Spleen (tissue), 11 donors: ENCODE data around the gene ORC4. TPM values are rescaled to one million over a fixed set of nuclear protein-coding genes. Genes with fewer than 3 reads are reported as not detected.

Experiments used
- DNase-seq: peaks from one replicate; pipeline ENCODE4 v3.0.0-alpha.2; 2020
- H3K27ac ChIP-seq, 8 donors: fragments of 200-600 bp; sonication (generic) in 7 of 8; 1 replicate in 4 of 8; 2 replicates in 4 of 8; pipeline versions ENCODE4 v1.5.0 to v1.8.0; 2016 to 2021; ENCODE audit warnings: inconsistent platforms in 4 of 8, mild to moderate bottlenecking in 4 of 8, moderate library complexity in 1 of 8
- H3K27me3 ChIP-seq, 7 donors: fragments of 200-600 bp; sonication (generic) in 6 of 7; replicated peaks in 1 of 7; 1 replicate in 4 of 7; 2 replicates in 3 of 7; pipeline versions ENCODE4 v1.5.0 to v1.8.0; 2016 to 2021; ENCODE audit warnings: inconsistent platforms in 3 of 7, mild to moderate bottlenecking in 1 of 7
- H3K36me3 ChIP-seq, 6 donors: fragments of 200-600 bp; sonication (generic) in 5 of 6; 1 replicate in 4 of 6; 2 replicates in 2 of 6; pipeline versions ENCODE4 v1.5.0 to v1.8.0; 2016 to 2021; ENCODE audit warnings: inconsistent platforms in 2 of 6
- H3K4me1 ChIP-seq, 6 donors: fragments of 200-600 bp; sonication (generic) in 5 of 6; 1 replicate in 3 of 6; 2 replicates in 3 of 6; pipeline versions ENCODE4 v1.5.0 to v1.8.0; 2016 to 2021; ENCODE audit warnings: inconsistent platforms in 3 of 6
- H3K4me3 ChIP-seq, 8 donors: fragments of 200-600 bp; sonication (generic) in 7 of 8; 1 replicate in 4 of 8; 2 replicates in 4 of 8; pipeline versions ENCODE4 v1.5.0 to v1.8.0; 2016 to 2021; ENCODE audit warnings: inconsistent platforms in 4 of 8, mild to moderate bottlenecking in 4 of 8, moderate library complexity in 2 of 8
- H3K9me3 ChIP-seq, 8 donors: fragments of 200-600 bp; sonication (generic) in 7 of 8; 1 replicate in 4 of 8; 2 replicates in 4 of 8; pipeline versions ENCODE4 v1.5.0 to v1.8.0; 2016 to 2021; ENCODE audit warnings: inconsistent platforms in 4 of 8
- POLR2A ChIP-seq, 3 donors: fragments of 450-650 bp; IDR thresholded peaks; one replicate each; pipeline ENCODE4 v1.5.1; 2017; ENCODE audit warnings: antibody characterized with exemption in 3 of 3, mild to moderate bottlenecking in 1 of 3
- POLR2AphosphoS5 ChIP-seq, 3 donors: sonication (generic); formaldehyde crosslinking; IDR thresholded peaks; one replicate each; pipeline ENCODE4 v1.5.1; 2017; ENCODE audit warnings: antibody characterized with exemption in 3 of 3
- WGBS, 5 donors: extraction: QIAGEN DNeasy Blood & Tissue Kit in 3 of 5; methylation state at CpG; one replicate each; pipeline versions ENCODE4 v1.1.5 to v1.1.7; 2013 to 2018; 5-methylcytosine and 5-hydroxymethylcytosine counted together
- intact Hi-C: fragments of 100-400 bp; cut with DNase I; formaldehyde crosslinking; loops from one replicate; pipeline ENCODE4 v1.15.0; 2023; ENCODE audit warnings: low total_unique reads
- polyA plus RNA-seq, 3 donors: library from polyadenylated mRNA; stranded (reverse); fragments of 200-250 nt; gene quantifications; one replicate each; pipeline ENCODE4 v1.2.1, GENCODE V29; 2013
- total RNA-seq, 7 donors: library from RNA; depleted of rRNA in 3 of 7; stranded (reverse); fragments of >200 nt in 3 of 7; fragmentation: NEBNext Ultra II Directional in 4 of 7; extraction: Animal tissue kit (Norgen Biotek cat#: 25700) in 4 of 7; gene quantifications; one replicate each; pipeline versions ENCODE4 v1.1.0 to v1.2.1, GENCODE V29; 2016 to 2021
- TF ChIP-seq, protein P1 (sequence below), 11 experiments: fragments of 200-600 bp in 7 of 11; fragments of 450-650 bp in 4 of 11; sonication (generic) in 4 of 11; IDR thresholded peaks in 8 of 11; conservative IDR thresholded peaks in 3 of 11; 1 replicate in 7 of 11; 2 replicates in 4 of 11; pipeline versions ENCODE4 v1.4.0 to v1.8.0; 2016 to 2021; ENCODE audit warnings: antibody characterized with exemption in 11 of 11, inconsistent platforms in 4 of 11, mild to moderate bottlenecking in 1 of 11
- donor health status: healthy with polysubstance abuse.
- donor health status: DM: no; HTN: no; CAD: no; lungs with moderate emphysema.
- donor health status: DM: no; HTN: no; CAD: no.
- donor health status: Bipolar disorder and iron deficiency.
- donor health status: healthy.
- donor health status: DM: no; HTN: no; CAD: no.
- donor health status: DM: yes; HTN: yes; CAD: no.

The ORC4 gene
- total and polyA plus RNA-seq, 10 donors, result 7.3 to 72.6 (median 38.2) TPM

DNA sequence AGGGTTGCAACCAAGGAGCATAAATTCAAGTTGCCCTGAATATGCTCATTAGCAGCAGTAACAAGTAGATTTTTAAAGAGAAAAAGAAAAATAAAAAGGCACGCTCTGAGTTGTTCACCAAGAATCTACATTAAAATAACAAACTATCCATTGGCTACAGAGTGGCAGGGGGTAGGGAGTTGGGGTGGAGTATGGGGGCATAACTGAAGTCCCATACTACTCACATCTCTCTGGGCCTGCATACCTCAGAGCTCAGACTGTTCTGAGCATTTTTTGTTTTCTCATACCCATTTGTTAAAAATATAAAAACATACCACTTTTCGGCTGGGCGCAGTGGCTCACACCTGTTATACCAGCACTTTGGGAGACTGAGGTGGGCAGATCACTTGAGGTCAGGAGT, 31.4 kb downstream of the ORC4 start:
- H3K36me3 ChIP-seq, result no peaks in the 10 kb centered on the region
- H3K4me1 ChIP-seq, result peaks cover 0 to 42% (median 2%) of the 10 kb centered on the region in 6 donors
- H3K4me3 ChIP-seq, result no peak overlapping the region
- H3K9me3 ChIP-seq, result no peaks in the 10 kb centered on the region
- no peaks in the 10 kb centered on the region for H3K27me3 ChIP-seq
- intact Hi-C loops, result no loop called here
- WGBS, 5 donors, result 92 to 97% (median 96%) methylated on average over 3 of the region's 3 CpGs
- DNase-seq, result no peak
- no peak overlapping the region for H3K27ac ChIP-seq
- TF ChIP-seq POLR2AphosphoS5 (IDR thresholded peaks at IDR 0.05) (no peak), POLR2A (IDR thresholded peaks at IDR 0.05) (no peak)
- TF ChIP-seq, protein P1, sequence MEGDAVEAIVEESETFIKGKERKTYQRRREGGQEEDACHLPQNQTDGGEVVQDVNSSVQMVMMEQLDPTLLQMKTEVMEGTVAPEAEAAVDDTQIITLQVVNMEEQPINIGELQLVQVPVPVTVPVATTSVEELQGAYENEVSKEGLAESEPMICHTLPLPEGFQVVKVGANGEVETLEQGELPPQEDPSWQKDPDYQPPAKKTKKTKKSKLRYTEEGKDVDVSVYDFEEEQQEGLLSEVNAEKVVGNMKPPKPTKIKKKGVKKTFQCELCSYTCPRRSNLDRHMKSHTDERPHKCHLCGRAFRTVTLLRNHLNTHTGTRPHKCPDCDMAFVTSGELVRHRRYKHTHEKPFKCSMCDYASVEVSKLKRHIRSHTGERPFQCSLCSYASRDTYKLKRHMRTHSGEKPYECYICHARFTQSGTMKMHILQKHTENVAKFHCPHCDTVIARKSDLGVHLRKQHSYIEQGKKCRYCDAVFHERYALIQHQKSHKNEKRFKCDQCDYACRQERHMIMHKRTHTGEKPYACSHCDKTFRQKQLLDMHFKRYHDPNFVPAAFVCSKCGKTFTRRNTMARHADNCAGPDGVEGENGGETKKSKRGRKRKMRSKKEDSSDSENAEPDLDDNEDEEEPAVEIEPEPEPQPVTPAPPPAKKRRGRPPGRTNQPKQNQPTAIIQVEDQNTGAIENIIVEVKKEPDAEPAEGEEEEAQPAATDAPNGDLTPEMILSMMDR (IDR thresholded peaks at IDR 0.05 in 8 of 11, conservative IDR thresholded peaks at IDR 0.05 in 3 of 11), result no peak

GRCh38 chr2:147980940-147981528, 39.5 kb downstream of the ORC4 start:
- intact Hi-C loops, result no loop called here
- no peak overlapping the region for H3K27ac ChIP-seq
- H3K4me3 ChIP-seq, result no peak overlapping the region
- DNase-seq, result no peak
- H3K36me3 ChIP-seq, result peaks cover 0 to 11% (median 3%) of the 10 kb centered on the region in 6 donors
- H3K4me1 ChIP-seq, result peaks cover 0 to 23% (median 10%) of the 10 kb centered on the region in 6 donors
- WGBS, 5 donors, result 96 to 98% (median 96%) methylated on average over 5 of the region's 5 CpGs
- no peaks in the 10 kb centered on the region for H3K27me3 ChIP-seq
- peaks cover 0 to 9% (median 6%) of the 10 kb centered on the region in 8 donors for H3K9me3 ChIP-seq
- TF ChIP-seq, protein P1 (IDR thresholded peaks at IDR 0.05 in 8 of 11, conservative IDR thresholded peaks at IDR 0.05 in 3 of 11), result no peak
- TF ChIP-seq POLR2A (IDR thresholded peaks at IDR 0.05) (no peak), POLR2AphosphoS5 (IDR thresholded peaks at IDR 0.05) (no peak)

DNA sequence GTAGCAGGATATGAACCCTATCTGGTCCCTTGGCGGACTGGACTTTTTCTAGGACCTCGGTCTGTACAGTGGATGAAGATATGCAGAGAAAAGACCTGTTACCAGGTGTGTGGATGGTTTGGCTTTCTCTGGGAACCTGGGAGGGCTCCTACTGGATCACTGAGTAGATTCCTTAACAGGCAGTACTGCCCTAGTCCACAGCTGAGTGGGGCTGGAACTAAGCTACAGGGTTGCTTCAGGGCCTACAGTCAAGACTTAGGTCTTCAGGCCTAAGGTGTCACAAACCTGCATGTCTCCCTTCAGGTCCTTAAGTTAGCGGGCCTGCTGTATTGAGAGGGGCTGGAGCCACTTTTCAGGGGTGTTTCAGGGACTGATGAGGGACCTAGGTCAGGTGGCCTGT, 42.9 kb downstream of the ORC4 start:
- TF ChIP-seq POLR2A (IDR thresholded peaks at IDR 0.05), result no peak
- TF ChIP-seq, protein P1 (IDR thresholded peaks at IDR 0.05 in 8 of 11, conservative IDR thresholded peaks at IDR 0.05 in 3 of 11), result no peak
- TF ChIP-seq POLR2AphosphoS5 (IDR thresholded peaks at IDR 0.05), result no peak
- intact Hi-C loops, result no loop called here
- Histone ChIP-seq H3K27me3 (no peaks in the 10 kb centered on the region), H3K9me3 (peaks cover 0 to 9% (median 6%) of the 10 kb centered on the region in 8 donors), H3K4me3 (no peak overlapping the region), H3K27ac (no peak overlapping the region), H3K4me1 (peaks cover 0 to 15% (median 8%) of the 10 kb centered on the region in 6 donors), H3K36me3 (peaks cover 0 to 29% (median 9%) of the 10 kb centered on the region in 6 donors)
- WGBS, 5 donors, result 94 to 100% (median 100%) methylated on average over 1 to 3 of the region's 3 CpGs
- DNase-seq, result no peak

DNA sequence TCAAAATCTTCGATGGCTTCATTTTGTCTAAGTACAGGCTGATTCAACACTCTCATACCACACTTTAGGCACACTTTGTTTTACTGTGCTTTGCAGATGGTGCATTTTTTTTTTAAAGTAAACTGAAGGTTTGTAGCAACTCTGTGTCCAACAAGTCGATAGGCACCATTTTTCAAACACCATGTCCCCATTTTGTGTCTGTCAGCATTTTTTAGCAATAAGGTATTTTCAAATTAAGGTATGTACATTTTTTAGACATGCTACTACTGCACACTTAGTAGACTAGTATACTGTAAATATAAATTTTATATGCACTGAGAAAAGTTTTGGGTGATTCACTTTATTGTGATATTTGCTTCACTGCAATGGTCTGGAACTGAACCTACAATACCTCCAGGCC, 44.4 kb downstream of the ORC4 start:
- Histone ChIP-seq H3K9me3 (peaks cover 0 to 9% (median 6%) of the 10 kb centered on the region in 8 donors), H3K27me3 (no peaks in the 10 kb centered on the region), H3K27ac (no peak overlapping the region), H3K4me3 (no peak overlapping the region), H3K4me1 (peaks cover 0 to 5% (median 2%) of the 10 kb centered on the region in 6 donors), H3K36me3 (peaks cover 0 to 39% (median 11%) of the 10 kb centered on the region in 6 donors)
- DNase-seq, result no peak
- intact Hi-C loops, result no loop called here
- WGBS, 5 donors, result 87 to 96% (median 91%) methylated on average over 2 of the region's 2 CpGs
- no peak for TF ChIP-seq POLR2AphosphoS5 (IDR thresholded peaks at IDR 0.05)
- TF ChIP-seq, protein P1 (IDR thresholded peaks at IDR 0.05 in 8 of 11, conservative IDR thresholded peaks at IDR 0.05 in 3 of 11), result no peak
- no peak for TF ChIP-seq POLR2A (IDR thresholded peaks at IDR 0.05)
